ENCODE data around the gene RAB19. TPM values are rescaled to one million over a fixed set of nuclear protein-coding genes. Genes with fewer than 3 reads are reported as not detected.

Gene RAB19
- total RNA-seq, 2 experiments from 2014 or later: 1.6 to 2.8 TPM

DNA sequence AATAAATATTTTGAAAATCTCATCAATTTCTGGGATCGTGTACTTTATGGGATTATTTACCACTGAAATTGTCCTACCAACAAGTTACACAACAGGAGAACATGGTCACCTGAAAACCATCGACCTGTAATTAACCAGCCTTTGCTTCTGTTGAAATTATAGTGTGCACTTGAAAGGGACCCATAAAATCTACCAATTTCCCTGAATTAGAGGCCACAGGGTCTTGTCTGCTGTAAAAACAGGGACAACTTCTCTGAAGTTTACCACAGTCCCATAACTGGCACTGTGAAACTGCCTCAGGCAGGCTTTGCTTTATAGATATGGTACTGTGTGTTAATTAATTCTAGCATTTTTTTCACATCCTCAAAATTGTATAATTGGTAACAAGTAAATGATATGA, 37.7 kb downstream of the RAB19 start:
- Histone ChIP-seq H3K4me1 (ENCODE audit: insufficient read depth, low read length) (peaks cover 2% of the 10 kb centered on the region), H3K9me3 (ENCODE audit: control insufficient read depth in 1 of 2, insufficient read depth in 1 of 2, low read length in 2 of 2) (no peaks in the 10 kb centered on the region), H3K27me3 (ENCODE audit: control insufficient read depth in 1 of 2, insufficient read depth in 2 of 2, low read length in 2 of 2) (no peaks in the 10 kb centered on the region), H3K27ac (ENCODE audit: low read depth in 1 of 2, low read length in 2 of 2) (no peak overlapping the region), H3K4me3 (ENCODE audit: low read length) (no peak overlapping the region), H3K36me3 (ENCODE audit: insufficient read depth, low read length) (no peaks in the 10 kb centered on the region)
- intact Hi-C loops (cut with DNase I, micrococcal nuclease): no loop called here
- no peak for TF ChIP-seq CTCF (IDR thresholded peaks at IDR 0.05)
- ATAC-seq (ENCODE audit: poor library complexity) (no peak), DNase-seq (no peak)
- Mint-ChIP-seq H3K27ac (no peak overlapping the region), H3K4me1 (ENCODE audit: low read depth) (peaks cover under 1% of the 10 kb centered on the region), H3K4me3 (no peak overlapping the region), H3K36me3 (ENCODE audit: low read depth) (no peaks in the 10 kb centered on the region), H3K27me3 (no peaks in the 10 kb centered on the region), H3K9me3 (no peaks in the 10 kb centered on the region)
- ChIA-PET POLR2A (no interaction called here), CTCF (no interaction called here)

- H3K36me3 Mint-ChIP-seq (ENCODE audit: low read depth): no peaks in the 10 kb centered on the region
- no peaks in the 10 kb centered on the region for H3K9me3 ChIP-seq (ENCODE audit: control insufficient read depth in 1 of 2, insufficient read depth in 1 of 2, low read length in 2 of 2)
- H3K27ac Mint-ChIP-seq: no peak overlapping the region
- H3K27me3 Mint-ChIP-seq: no peaks in the 10 kb centered on the region
- ATAC-seq (ENCODE audit: poor library complexity): no peak
- H3K27ac ChIP-seq (ENCODE audit: low read depth in 1 of 2, low read length in 2 of 2): no peak overlapping the region
- peaks cover 2% of the 10 kb centered on the region for H3K4me1 ChIP-seq (ENCODE audit: insufficient read depth, low read length)
- H3K27me3 ChIP-seq (ENCODE audit: control insufficient read depth in 1 of 2, insufficient read depth in 2 of 2, low read length in 2 of 2): no peaks in the 10 kb centered on the region
- H3K4me3 Mint-ChIP-seq: no peak overlapping the region
- POLR2A ChIA-PET: no interaction called here
- H3K4me3 ChIP-seq (ENCODE audit: low read length): no peak overlapping the region
- H3K36me3 ChIP-seq (ENCODE audit: insufficient read depth, low read length): no peaks in the 10 kb centered on the region
- TF ChIP-seq CTCF (IDR thresholded peaks at IDR 0.05): no peak
- CTCF ChIA-PET: no interaction called here
- DNase-seq: no peak
- peaks cover 33% of the 10 kb centered on the region for H3K4me1 Mint-ChIP-seq (ENCODE audit: low read depth)
- H3K9me3 Mint-ChIP-seq: no peaks in the 10 kb centered on the region
- intact Hi-C loops (cut with DNase I, micrococcal nuclease): no loop called here
Observed at GRCh38 chr7:140446467-140446866, 42.6 kb downstream of the RAB19 start.

DNA sequence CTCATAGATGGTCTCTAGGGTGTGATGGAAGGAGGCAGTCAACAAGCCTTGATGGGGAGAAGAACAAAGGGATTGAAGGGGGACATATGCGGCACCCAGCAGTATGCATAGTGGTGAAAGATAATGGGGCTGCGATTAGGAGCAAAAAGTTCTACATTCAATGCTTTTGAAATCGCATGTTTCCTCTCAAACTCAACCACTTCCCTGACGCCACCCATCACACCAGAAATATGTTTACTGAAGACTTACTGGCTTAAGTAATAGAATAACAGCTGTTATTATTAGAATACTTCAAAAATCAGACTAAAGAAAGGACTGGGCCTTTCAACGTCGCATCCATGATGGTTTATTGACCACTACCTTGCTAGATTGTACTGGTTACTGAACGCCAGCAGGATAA, 44.0 kb downstream of the RAB19 start:
- no peak overlapping the region for H3K27ac ChIP-seq (ENCODE audit: low read depth in 1 of 2, low read length in 2 of 2)
- ATAC-seq (ENCODE audit: poor library complexity): no peak
- CTCF ChIA-PET: no interaction called here
- intact Hi-C loops (cut with DNase I, micrococcal nuclease): no loop called here
- DNase-seq: peak in 1 of 14 experiments; percentile 28
- Mint-ChIP-seq H3K4me1 (ENCODE audit: low read depth) (peaks cover 41% of the 10 kb centered on the region), H3K27ac (peak overlapping the region; percentile 27), H3K27me3 (no peaks in the 10 kb centered on the region), H3K36me3 (ENCODE audit: low read depth) (peaks cover 6% of the 10 kb centered on the region), H3K4me3 (no peak overlapping the region), H3K9me3 (no peaks in the 10 kb centered on the region)
- H3K4me3 ChIP-seq (ENCODE audit: low read length): no peak overlapping the region
- POLR2A ChIA-PET: no interaction called here
- peaks cover 10% of the 10 kb centered on the region for H3K36me3 ChIP-seq (ENCODE audit: insufficient read depth, low read length)
- no peaks in the 10 kb centered on the region for H3K9me3 ChIP-seq (ENCODE audit: control insufficient read depth in 1 of 2, insufficient read depth in 1 of 2, low read length in 2 of 2)
- H3K27me3 ChIP-seq (ENCODE audit: control insufficient read depth in 1 of 2, insufficient read depth in 2 of 2, low read length in 2 of 2): no peaks in the 10 kb centered on the region
- peaks cover 6% of the 10 kb centered on the region for H3K4me1 ChIP-seq (ENCODE audit: insufficient read depth, low read length)
- TF ChIP-seq CTCF (IDR thresholded peaks at IDR 0.05): no peak

Data from CD4-positive, alpha-beta T cell (primary cell).